Adipocyte (in vitro differentiated cells): ENCODE measurements around the gene CCDC112.

Experiments used
- DNase-seq: peaks from one replicate; pipeline ENCODE4 v3.0.0-alpha.2; 2015; ENCODE audit warnings: low read depth
- H3K27me3 ChIP-seq: replicated peaks from 2 replicates; pipeline ENCODE4 v1.7.0; 2013; ENCODE audit warnings: mild to moderate bottlenecking, low read length, moderate library complexity; ENCODE audit not compliant: control insufficient read depth, insufficient read depth
- H3K36me3 ChIP-seq: 2 replicates; pipeline ENCODE4 v1.7.0; 2013; ENCODE audit warnings: low read length, mild to moderate bottlenecking, moderate library complexity; ENCODE audit not compliant: control insufficient read depth, insufficient read depth, severe bottlenecking
- H3K4me1 ChIP-seq: 2 replicates; pipeline ENCODE4 v1.7.0; 2013; ENCODE audit warnings: mild to moderate bottlenecking, low read length, moderate library complexity; ENCODE audit not compliant: control insufficient read depth, insufficient read depth
- H3K4me3 ChIP-seq: 2 replicates; pipeline ENCODE4 v1.7.0; 2013; ENCODE audit warnings: mild to moderate bottlenecking, low read length, moderate library complexity
- H3K9ac ChIP-seq: 2 replicates; pipeline ENCODE4 v1.7.0; 2013; ENCODE audit warnings: mild to moderate bottlenecking, low read length, moderate library complexity
- H3K9me3 ChIP-seq: 2 replicates; pipeline ENCODE4 v1.7.0; 2013; ENCODE audit warnings: mild to moderate bottlenecking, low read length, moderate library complexity; ENCODE audit not compliant: control insufficient read depth

Gene CCDC112

GRCh38 chr5:115284021-115284420 lies 12.4 kb downstream of the CCDC112 start:
- H3K4me3 ChIP-seq = no peak overlapping the region
- no peaks in the 10 kb centered on the region for H3K27me3 ChIP-seq
- H3K9me3 ChIP-seq = no peaks in the 10 kb centered on the region
- no peak overlapping the region for H3K9ac ChIP-seq
- no peak for DNase-seq
- H3K4me1 ChIP-seq = no peaks in the 10 kb centered on the region
- no peaks in the 10 kb centered on the region for H3K36me3 ChIP-seq

- no peak for DNase-seq
- Histone ChIP-seq H3K9me3 (no peaks in the 10 kb centered on the region), H3K4me1 (no peaks in the 10 kb centered on the region), H3K9ac (no peak overlapping the region), H3K27me3 (no peaks in the 10 kb centered on the region), H3K4me3 (no peak overlapping the region), H3K36me3 (no peaks in the 10 kb centered on the region)
Observed at GRCh38 chr5:115282131-115282530, 14.3 kb downstream of the CCDC112 start.

- Histone ChIP-seq H3K4me3 (no peak overlapping the region), H3K36me3 (peaks cover 16% of the 10 kb centered on the region)
- no peak for DNase-seq
Observed at GRCh38 chr5:115274584-115274983, 21.9 kb downstream of the CCDC112 start.

GRCh38 chr5:115272297-115272958 lies 24.0 kb downstream of the CCDC112 start:
- H3K9me3 ChIP-seq = no peaks in the 10 kb centered on the region
- H3K4me1 ChIP-seq = peaks cover 7% of the 10 kb centered on the region
- H3K4me3 ChIP-seq = no peak overlapping the region
- H3K27me3 ChIP-seq = no peaks in the 10 kb centered on the region
- H3K9ac ChIP-seq = no peak overlapping the region
- peaks cover 16% of the 10 kb centered on the region for H3K36me3 ChIP-seq
- DNase-seq = no peak

More at GRCh38 chr5:115274584-115274983, 21.9 kb downstream of the CCDC112 start:
- Histone ChIP-seq H3K9me3 (no peaks in the 10 kb centered on the region), H3K4me1 (no peaks in the 10 kb centered on the region), H3K27me3 (no peaks in the 10 kb centered on the region), H3K9ac (no peak overlapping the region)

GRCh38 chr5:115271295-115272050 lies 25.0 kb downstream of the CCDC112 start:
- Histone ChIP-seq H3K9me3 (no peaks in the 10 kb centered on the region), H3K36me3 (peaks cover 16% of the 10 kb centered on the region), H3K9ac (no peak overlapping the region), H3K4me3 (no peak overlapping the region), H3K4me1 (peaks cover 10% of the 10 kb centered on the region), H3K27me3 (no peaks in the 10 kb centered on the region)
- DNase-seq = no peak

GRCh38 chr5:115267617-115268016 lies 28.8 kb downstream of the CCDC112 start:
- H3K36me3 ChIP-seq = peaks cover 5% of the 10 kb centered on the region
- DNase-seq = peak; percentile 24
- no peaks in the 10 kb centered on the region for H3K27me3 ChIP-seq
- no peak overlapping the region for H3K4me3 ChIP-seq
- H3K9me3 ChIP-seq = no peaks in the 10 kb centered on the region
- no peak overlapping the region for H3K9ac ChIP-seq
- peaks cover 10% of the 10 kb centered on the region for H3K4me1 ChIP-seq

GRCh38 chr5:115265220-115265619 lies 31.2 kb downstream of the CCDC112 start:
- no peak for DNase-seq
- no peak overlapping the region for H3K9ac ChIP-seq
- no peaks in the 10 kb centered on the region for H3K36me3 ChIP-seq
- H3K4me1 ChIP-seq = peaks cover 24% of the 10 kb centered on the region
- no peak overlapping the region for H3K4me3 ChIP-seq
- H3K27me3 ChIP-seq = no peaks in the 10 kb centered on the region
- no peaks in the 10 kb centered on the region for H3K9me3 ChIP-seq

GRCh38 chr5:115264786-115265185 lies 31.7 kb downstream of the CCDC112 start:
- DNase-seq = no peak

GRCh38 chr5:115263078-115263380 lies 33.4 kb downstream of the CCDC112 start:
- DNase-seq = no peak

More at GRCh38 chr5:115264786-115265185, 31.7 kb downstream of the CCDC112 start:
- no peaks in the 10 kb centered on the region for H3K36me3 ChIP-seq
- H3K9me3 ChIP-seq = no peaks in the 10 kb centered on the region
- peaks cover 26% of the 10 kb centered on the region for H3K4me1 ChIP-seq
- H3K27me3 ChIP-seq = no peaks in the 10 kb centered on the region
- H3K4me3 ChIP-seq = no peak overlapping the region
- H3K9ac ChIP-seq = no peak overlapping the region

GRCh38 chr5:115262321-115263077 lies 34.0 kb downstream of the CCDC112 start, which contains the start of gene PGGT1B:
TSS of gene PGGT1B (minus strand) at chr5:115262877. CDS start at chr5:115262851, 26 bp downstream.
- peaks cover 28% of the 10 kb centered on the region for H3K4me1 ChIP-seq
- peak; percentile 81 for DNase-seq
- H3K27me3 ChIP-seq = no peaks in the 10 kb centered on the region
- no peaks in the 10 kb centered on the region for H3K9me3 ChIP-seq
- peak within 1 kb of the TSS; percentile 96 for H3K4me3 ChIP-seq
- no peaks in the 10 kb centered on the region for H3K36me3 ChIP-seq
- H3K9ac ChIP-seq = peak within 1 kb of the TSS; percentile 93

More at GRCh38 chr5:115263078-115263380, 33.4 kb downstream of the CCDC112 start:
- peaks cover 33% of the 10 kb centered on the region for H3K4me1 ChIP-seq
- H3K27me3 ChIP-seq = no peaks in the 10 kb centered on the region
- peak overlapping the region; percentile 96 for H3K4me3 ChIP-seq
- H3K9ac ChIP-seq = peak overlapping the region; percentile 93
- no peaks in the 10 kb centered on the region for H3K36me3 ChIP-seq
- H3K9me3 ChIP-seq = no peaks in the 10 kb centered on the region

- no peaks in the 10 kb centered on the region for H3K9me3 ChIP-seq
- peaks cover 24% of the 10 kb centered on the region for H3K4me1 ChIP-seq
- H3K36me3 ChIP-seq = no peaks in the 10 kb centered on the region
- H3K4me3 ChIP-seq = peak overlapping the region; percentile 96
- peak; percentile 59 for DNase-seq
- H3K27me3 ChIP-seq = no peaks in the 10 kb centered on the region
- H3K9ac ChIP-seq = peak overlapping the region; percentile 93
Observed at GRCh38 chr5:115262011-115262320, 34.5 kb downstream of the CCDC112 start.
